Testis (tissue), 2 donors: Measurements from ENCODE around the gene ABCD4.

Experiments used
- POLR2A ChIP-seq: fragments of 450-650 bp; IDR thresholded peaks from one replicate; pipeline ENCODE4 v1.6.1; 2017; ENCODE audit warnings: antibody characterized with exemption, mild to moderate bottlenecking, moderate library complexity
- TF ChIP-seq, protein P1 (sequence below), 3 experiments: fragments of 450-650 bp in 2 of 3; fragments of 200-600 bp in 1 of 3; sonication (generic) in 1 of 3; IDR thresholded peaks; one replicate each; pipeline ENCODE4 v1.5.1; 2016 to 2019; ENCODE audit warnings: antibody characterized with exemption in 3 of 3, mild to moderate bottlenecking in 2 of 3, moderate library complexity in 1 of 3

DNA sequence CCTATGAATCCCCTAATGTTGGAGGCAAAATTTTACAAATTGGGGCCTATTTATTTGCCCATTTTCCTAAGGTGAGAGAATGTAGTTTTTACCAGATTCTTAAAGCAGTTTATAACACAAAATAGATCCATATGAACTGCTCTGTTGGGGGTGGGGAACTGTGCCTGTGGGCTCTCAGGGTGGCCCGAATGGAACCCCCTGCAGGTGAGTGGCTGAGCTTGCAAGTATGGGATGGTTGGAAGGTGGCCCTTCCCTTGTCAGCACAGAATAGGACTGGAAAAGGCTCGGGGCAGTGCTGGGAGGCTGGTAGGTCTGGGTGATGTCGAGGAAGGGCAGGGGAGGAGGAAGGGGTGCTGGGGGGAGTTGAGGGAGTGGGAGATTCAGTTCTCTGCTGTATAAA lies 58.6 kb downstream of the ABCD4 start:
- TF ChIP-seq, protein P1, sequence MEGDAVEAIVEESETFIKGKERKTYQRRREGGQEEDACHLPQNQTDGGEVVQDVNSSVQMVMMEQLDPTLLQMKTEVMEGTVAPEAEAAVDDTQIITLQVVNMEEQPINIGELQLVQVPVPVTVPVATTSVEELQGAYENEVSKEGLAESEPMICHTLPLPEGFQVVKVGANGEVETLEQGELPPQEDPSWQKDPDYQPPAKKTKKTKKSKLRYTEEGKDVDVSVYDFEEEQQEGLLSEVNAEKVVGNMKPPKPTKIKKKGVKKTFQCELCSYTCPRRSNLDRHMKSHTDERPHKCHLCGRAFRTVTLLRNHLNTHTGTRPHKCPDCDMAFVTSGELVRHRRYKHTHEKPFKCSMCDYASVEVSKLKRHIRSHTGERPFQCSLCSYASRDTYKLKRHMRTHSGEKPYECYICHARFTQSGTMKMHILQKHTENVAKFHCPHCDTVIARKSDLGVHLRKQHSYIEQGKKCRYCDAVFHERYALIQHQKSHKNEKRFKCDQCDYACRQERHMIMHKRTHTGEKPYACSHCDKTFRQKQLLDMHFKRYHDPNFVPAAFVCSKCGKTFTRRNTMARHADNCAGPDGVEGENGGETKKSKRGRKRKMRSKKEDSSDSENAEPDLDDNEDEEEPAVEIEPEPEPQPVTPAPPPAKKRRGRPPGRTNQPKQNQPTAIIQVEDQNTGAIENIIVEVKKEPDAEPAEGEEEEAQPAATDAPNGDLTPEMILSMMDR (IDR thresholded peaks at IDR 0.05) = no peak
- no peak for TF ChIP-seq POLR2A
